ENCODE results near the gene ATP2B3. TPM values are rescaled to one million over a fixed set of nuclear protein-coding genes. Genes with fewer than 3 reads are reported as not detected.

Gene ATP2B3
- total and polyA plus RNA-seq, 2 donors (not counting 3 experiments of a cell fraction or from before 2014, with no cell fraction given), result 0.01 to 0.07 TPM

DNA sequence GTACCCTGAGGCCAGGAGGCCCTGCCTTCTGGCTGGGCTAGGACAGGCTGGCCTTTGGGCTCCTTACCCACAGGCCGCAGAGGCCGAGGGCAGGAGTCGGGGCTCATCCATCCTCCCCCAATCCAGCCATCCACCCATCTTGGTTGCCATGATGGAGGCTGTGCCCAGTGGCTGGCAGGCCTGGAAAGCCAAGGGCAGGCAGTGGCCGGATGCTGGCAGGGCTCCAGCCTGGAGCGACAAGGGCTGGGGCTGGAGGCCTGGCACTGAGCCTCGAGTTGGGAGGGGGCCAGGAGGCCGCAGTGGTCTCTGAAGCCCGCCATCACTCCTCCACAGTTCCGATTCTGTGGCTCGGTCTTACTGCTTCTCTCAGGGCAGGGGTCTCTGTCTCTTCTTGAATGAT is 31.3 kb upstream of the ATP2B3 start:
- no TSS peak for BruUV-seq (replicated peaks)
- Histone ChIP-seq H3K9me3 (replicated peaks; ENCODE audit: control insufficient read depth, insufficient read depth, low read length) (no peaks in the 10 kb centered on the region), H2AFZ (ENCODE audit: low read depth, low read length) (no peak overlapping the region), H3K27me3 (ENCODE audit: control insufficient read depth in 2 of 2, insufficient read depth in 2 of 2, low read length in 2 of 2) (no peaks in the 10 kb centered on the region), H4K20me1 (replicated peaks; ENCODE audit: control insufficient read depth, extremely low read depth, insufficient read depth, low read length) (no peaks in the 10 kb centered on the region), H3K9ac (replicated peaks; ENCODE audit: extremely low read depth, insufficient read depth, low read length) (no peak overlapping the region), H3K9me1 (replicated peaks; ENCODE audit: control insufficient read depth, extremely low read depth, insufficient read depth, low read length) (no peaks in the 10 kb centered on the region), H3K4me3 (replicated peaks in 1 of 3; ENCODE audit: insufficient read depth in 1 of 3, low read depth in 1 of 3, low read length in 3 of 3) (no peak overlapping the region), H3K36me3 (ENCODE audit: control insufficient read depth in 2 of 2, extremely low read depth in 1 of 2, insufficient read depth in 2 of 2, low read length in 2 of 2) (no peaks in the 10 kb centered on the region), H3K27ac (ENCODE audit: insufficient read depth, low read depth, low read length) (no peak overlapping the region), H3K79me2 (ENCODE audit: control insufficient read depth, insufficient read depth, low read length) (no peaks in the 10 kb centered on the region), H3K4me1 (ENCODE audit: control insufficient read depth, extremely low read depth, insufficient read depth, low read length) (peaks cover 26% of the 10 kb centered on the region), H3K4me2 (ENCODE audit: insufficient read depth, low read length) (no peak overlapping the region)
- FAIRE-seq, result no peak
- CTCF ChIA-PET, result interaction anchor here (0.9 kb wide), 1 partner anchor 9 kb away, joined by 3 read pairs; no protein-coding TSS in a partner anchor
- dilution Hi-C loops (cut with MboI; ENCODE audit: extremely low pct_ligation_motif_present, low sequenced_read_pairs), result no loop called here
- intact Hi-C loops (cut with micrococcal nuclease), result no loop called here
- TF ChIP-seq POLR2A (IDR thresholded peaks at IDR 0.05; ENCODE audit: low read depth, low read length), result no peak
- no peak for TF ChIP-seq FOS (IDR thresholded peaks at IDR 0.05; ENCODE audit: borderline replicate concordance, insufficient read depth, low read length)
- TF ChIP-seq, protein P1, sequence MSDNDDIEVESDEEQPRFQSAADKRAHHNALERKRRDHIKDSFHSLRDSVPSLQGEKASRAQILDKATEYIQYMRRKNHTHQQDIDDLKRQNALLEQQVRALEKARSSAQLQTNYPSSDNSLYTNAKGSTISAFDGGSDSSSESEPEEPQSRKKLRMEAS (IDR thresholded peaks at IDR 0.05; ENCODE audit: insufficient read depth, insufficient read length), result no peak
- no peak for TF ChIP-seq JUN (IDR thresholded peaks at IDR 0.05; ENCODE audit: borderline replicate concordance, insufficient read depth, insufficient read length, low read depth)
- TF ChIP-seq POLR2AphosphoS5 (IDR thresholded peaks at IDR 0.05; ENCODE audit: insufficient read depth, low read depth, low read length), result no peak
- no peak for TF ChIP-seq GATA2 (IDR thresholded peaks at IDR 0.05; ENCODE audit: insufficient read depth, insufficient read length, low read depth, low read length)
- TF ChIP-seq EZH2 (IDR thresholded peaks at IDR 0.05; ENCODE audit: borderline replicate concordance, low read depth, low read length, severe bottlenecking), result no peak
- no peak for TF ChIP-seq MYC (IDR thresholded peaks at IDR 0.05; ENCODE audit: low read depth, low read length)
- TF ChIP-seq, protein P2, sequence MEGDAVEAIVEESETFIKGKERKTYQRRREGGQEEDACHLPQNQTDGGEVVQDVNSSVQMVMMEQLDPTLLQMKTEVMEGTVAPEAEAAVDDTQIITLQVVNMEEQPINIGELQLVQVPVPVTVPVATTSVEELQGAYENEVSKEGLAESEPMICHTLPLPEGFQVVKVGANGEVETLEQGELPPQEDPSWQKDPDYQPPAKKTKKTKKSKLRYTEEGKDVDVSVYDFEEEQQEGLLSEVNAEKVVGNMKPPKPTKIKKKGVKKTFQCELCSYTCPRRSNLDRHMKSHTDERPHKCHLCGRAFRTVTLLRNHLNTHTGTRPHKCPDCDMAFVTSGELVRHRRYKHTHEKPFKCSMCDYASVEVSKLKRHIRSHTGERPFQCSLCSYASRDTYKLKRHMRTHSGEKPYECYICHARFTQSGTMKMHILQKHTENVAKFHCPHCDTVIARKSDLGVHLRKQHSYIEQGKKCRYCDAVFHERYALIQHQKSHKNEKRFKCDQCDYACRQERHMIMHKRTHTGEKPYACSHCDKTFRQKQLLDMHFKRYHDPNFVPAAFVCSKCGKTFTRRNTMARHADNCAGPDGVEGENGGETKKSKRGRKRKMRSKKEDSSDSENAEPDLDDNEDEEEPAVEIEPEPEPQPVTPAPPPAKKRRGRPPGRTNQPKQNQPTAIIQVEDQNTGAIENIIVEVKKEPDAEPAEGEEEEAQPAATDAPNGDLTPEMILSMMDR (IDR thresholded peaks at IDR 0.05; ENCODE audit: extremely low read depth in 1 of 2, insufficient read depth in 1 of 2, low read depth in 1 of 2, low read length in 2 of 2), result no peak
- POLR2A ChIA-PET, result no interaction called here
- no peak for DNase-seq (ENCODE audit: low read depth, low spot score)
